ENCODE measurements around the gene SCAND1. TPM values are rescaled to one million over a fixed set of nuclear protein-coding genes. Genes with fewer than 3 reads are reported as not detected.

SCAND1 gene
- total RNA-seq: 48.0 and 62.0 TPM in 2 replicates

DNA sequence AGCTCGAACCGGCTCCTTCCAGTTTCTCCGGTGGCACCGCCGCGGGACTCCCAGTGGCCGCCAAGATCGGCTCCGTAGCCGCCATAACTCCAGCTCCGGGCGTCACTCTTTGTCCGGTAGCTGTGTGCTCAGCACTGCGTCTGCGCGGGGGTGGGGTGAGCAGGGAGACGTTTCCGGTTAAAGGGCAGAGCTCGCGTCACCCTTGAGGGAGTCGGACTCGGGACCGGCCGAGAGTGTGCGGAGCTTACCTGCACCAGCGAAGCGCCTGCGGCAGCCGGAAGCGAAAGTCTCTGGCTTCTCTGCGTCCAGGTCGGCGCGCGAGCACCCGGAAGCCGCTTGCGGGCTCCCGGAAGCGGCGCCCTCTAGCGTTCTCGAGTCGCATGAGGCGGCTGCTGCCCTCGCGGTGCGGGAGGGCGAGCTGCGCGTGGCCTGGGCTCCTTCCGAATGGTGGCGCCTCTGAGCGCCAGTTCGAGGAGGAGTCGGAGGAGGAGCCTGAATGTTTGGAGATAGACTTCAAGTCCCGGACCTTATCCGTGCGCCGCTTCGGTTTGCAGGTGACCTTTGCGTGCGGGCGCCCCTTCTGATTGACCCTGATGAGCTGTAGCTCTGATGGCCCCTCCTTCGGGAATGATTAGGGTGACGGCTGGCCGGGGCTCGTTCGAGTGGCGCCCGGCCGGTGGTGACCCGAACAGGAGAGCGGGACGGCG is at the start of gene SCAND1:
TSS of gene SCAND1 (minus strand) at position 303 of the 707 bp plus-strand sequence. CDS start at position 85, 218 bp downstream.

DNA sequence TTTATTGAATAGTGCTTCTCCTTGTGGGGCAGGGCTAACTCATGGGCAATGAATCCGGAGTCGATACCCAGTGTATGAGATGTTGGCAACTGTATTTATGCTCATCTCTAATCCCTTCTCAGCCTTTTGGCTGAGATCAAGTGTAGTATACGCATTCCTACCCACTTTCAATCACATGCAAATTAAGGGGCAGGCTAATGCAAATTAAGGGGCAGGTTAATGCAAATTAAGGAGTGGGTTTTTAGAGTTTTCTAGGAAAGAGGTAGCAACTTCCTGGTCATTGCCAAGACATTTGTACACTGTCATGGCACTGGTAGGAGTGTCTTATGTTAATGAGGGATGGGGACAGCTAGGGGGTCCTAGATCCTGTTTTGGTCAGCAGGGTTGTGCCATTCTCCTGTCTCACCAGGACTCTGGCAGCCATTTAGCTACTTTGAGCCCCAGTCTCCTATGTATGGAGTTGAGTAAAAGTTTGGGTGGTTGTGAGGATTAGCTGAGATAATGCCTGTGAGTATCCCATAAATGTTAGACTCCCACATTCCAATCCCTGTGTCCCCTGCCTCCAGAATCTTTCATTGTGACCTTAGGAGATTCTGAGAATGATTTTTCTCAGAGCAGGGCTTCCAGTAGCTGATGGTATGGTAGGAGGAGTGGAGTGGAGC is 13.8 kb upstream of the SCAND1 start, which contains the start of gene CNBD2:
TSS of gene CNBD2 (plus strand) at position 612 of the 662 bp plus-strand sequence. CDS start 173 bp downstream, outside the sequence.

Other genes starting within 250 kb of the SCAND1 start
- 251 and 349 TPM in 2 replicates for gene RBM39, start 212.2 kb downstream of the SCAND1 start, total RNA-seq
- 24.8 and 24.9 TPM in 2 replicates for gene PHF20, start 182.5 kb downstream of the SCAND1 start, total RNA-seq
- gene CNBD2, start 14.1 kb upstream of the SCAND1 start, total RNA-seq: 5.1 and 7.2 TPM in 2 replicates
- gene EPB41L1, start 200.2 kb upstream of the SCAND1 start, total RNA-seq: 14.4 and 18.3 TPM in 2 replicates